Fibroblast of the aortic adventitia (primary cell): ENCODE results near the gene VKORC1. TPM values are rescaled to one million over a fixed set of nuclear protein-coding genes. Genes with fewer than 3 reads are reported as not detected.

Source experiments
- DNase-seq: peaks from one replicate; pipeline ENCODE4 v3.0.0-alpha.2; 2010; ENCODE audit warnings: low read depth
- H3K4me3 ChIP-seq: 2 replicates; pipeline ENCODE4 v1.5.1; 2011; ENCODE audit warnings: low read depth, mild to moderate bottlenecking, control low read depth, low read length, moderate library complexity
- CTCF ChIP-seq: IDR thresholded peaks from 2 replicates; pipeline ENCODE4 v1.5.1; 2011; ENCODE audit warnings: mild to moderate bottlenecking, low read length, control low read depth, inconsistent platforms; ENCODE audit not compliant: insufficient read depth
- total RNA-seq: library from RNA; depleted of rRNA; stranded (reverse); fragments of >200 nt; gene quantifications from 2 replicates; pipeline ENCODE4 v1.2.3, GENCODE V29; 2012; ENCODE audit warnings: low replicate concordance

Gene VKORC1
- total RNA-seq, 1 donor: 146 TPM

GRCh38 chr16:31099860-31100638, 5.5 kb upstream of the VKORC1 start:
- TF ChIP-seq CTCF: no peak
- DNase-seq: peak; percentile 30
- H3K4me3 ChIP-seq: no peak overlapping the region

- peak overlapping the region; percentile 94 for H3K4me3 ChIP-seq
- no peak for TF ChIP-seq CTCF
- DNase-seq: peak; percentile 10
Measured at GRCh38 chr16:31094088-31094423, 541 bp downstream of the VKORC1 start.

GRCh38 chr16:31093132-31093703, 1.4 kb downstream of the VKORC1 start:
- DNase-seq: no peak
- no peak for TF ChIP-seq CTCF
- H3K4me3 ChIP-seq: peak overlapping the region; percentile 94

GRCh38 chr16:31092330-31092729, 2.3 kb downstream of the VKORC1 start:
- no peak for DNase-seq
- H3K4me3 ChIP-seq: no peak overlapping the region
- TF ChIP-seq CTCF: no peak

- TF ChIP-seq CTCF: no peak
- no peak overlapping the region for H3K4me3 ChIP-seq
- peak; percentile 8 for DNase-seq
Measured at GRCh38 chr16:31090540-31090939, 4.1 kb downstream of the VKORC1 start.

- H3K4me3 ChIP-seq: no peak overlapping the region
- no peak for TF ChIP-seq CTCF
- no peak for DNase-seq
Measured at GRCh38 chr16:31089199-31089598, 5.4 kb downstream of the VKORC1 start.
